CD4-positive, alpha-beta T cell treated with Interferon alpha-2 for 1 hour (primary cell): ENCODE measurements around the gene PLVAP.
A peak's percentile ranks its signal among the peaks of the same experiment; 100 is the strongest.
"Not testable (repeated sequence)": the region's sequence is repeated elsewhere in the genome, so short reads cannot be mapped to it uniquely, and the experiment has no call there.

ENCODE experiments used
- DNase-seq, 2 donors: peaks; one replicate each; pipeline ENCODE4 v3.0.0-alpha.2; 2020 to 2022

Gene PLVAP

DNA sequence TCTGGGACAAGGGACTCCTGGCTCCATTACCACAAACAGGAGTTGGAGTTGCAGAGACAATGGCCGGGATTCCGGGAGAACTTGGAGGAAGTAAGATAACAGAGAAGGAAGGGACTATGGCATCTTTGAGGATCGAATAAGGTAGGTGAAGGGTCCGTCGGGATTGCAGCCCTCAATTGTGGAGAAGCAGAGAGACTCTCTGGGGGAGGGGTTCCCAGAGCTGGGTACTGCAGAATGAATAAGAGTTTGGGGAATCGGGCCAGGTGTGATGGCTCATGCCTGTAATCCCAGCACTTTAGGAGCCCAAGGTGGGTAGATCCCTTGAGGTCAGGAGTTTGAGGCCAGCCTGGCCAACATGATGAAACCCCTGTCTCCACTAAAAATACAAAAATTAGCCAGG, 24.5 kb upstream of the PLVAP start:
- no peak for DNase-seq

DNA sequence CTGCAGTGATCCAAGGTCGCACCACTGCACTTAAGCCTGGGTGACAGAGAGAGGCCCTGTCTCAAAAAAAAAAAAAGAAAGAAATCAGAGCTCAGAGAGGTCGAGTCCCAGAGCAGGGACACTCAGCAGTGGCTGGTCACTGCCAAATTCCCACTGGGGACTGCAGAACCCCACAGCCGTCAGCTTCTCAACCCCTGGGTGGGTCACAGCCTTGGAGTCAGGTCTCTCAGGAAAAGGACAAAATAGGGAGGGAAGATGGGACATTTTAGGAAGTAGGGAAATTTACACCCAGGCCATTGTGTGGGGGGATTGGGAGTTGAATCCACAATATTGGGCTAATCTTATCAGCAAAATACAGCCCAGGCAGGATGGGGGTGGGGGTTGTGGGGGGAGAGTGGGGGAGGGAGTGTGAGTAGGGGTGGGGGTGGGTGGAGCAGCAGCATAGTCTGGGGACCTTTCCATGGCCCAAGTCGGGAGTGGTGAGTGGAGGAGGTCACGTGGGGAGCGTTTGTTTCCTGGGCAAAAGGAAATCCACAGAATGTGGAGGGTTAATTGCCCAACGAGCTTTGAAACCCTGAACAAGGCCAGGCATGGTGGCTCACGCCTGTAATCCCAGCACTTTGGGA, 21.9 kb upstream of the PLVAP start:
- no peak for DNase-seq

DNA sequence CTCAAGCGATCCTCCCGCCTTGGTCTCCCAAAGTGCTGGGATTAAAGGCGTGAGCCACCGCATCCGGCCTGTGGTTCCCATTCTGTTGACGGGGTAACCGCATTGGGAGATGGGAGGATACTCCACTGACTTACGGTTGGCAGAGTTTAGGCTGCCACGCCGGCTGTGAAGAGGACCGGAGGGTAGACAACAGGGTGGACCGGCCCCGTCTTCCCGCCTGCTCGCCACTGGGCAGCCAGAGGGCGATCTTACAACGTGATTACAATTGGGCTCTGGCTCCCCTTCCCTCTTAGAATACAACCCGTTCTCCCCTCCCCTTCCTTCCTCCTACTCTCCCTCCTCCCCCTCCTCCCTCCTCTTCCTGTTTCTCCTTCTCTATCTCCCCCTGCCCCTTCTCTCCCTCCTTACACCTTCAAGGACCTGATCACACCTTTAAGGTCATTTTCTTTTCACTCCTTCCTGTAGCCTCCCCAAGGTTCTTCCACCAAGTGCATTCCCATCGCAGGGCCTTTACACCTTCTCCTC, 17.8 kb upstream of the PLVAP start:
- DNase-seq: peak; percentile 24 to 79

DNA sequence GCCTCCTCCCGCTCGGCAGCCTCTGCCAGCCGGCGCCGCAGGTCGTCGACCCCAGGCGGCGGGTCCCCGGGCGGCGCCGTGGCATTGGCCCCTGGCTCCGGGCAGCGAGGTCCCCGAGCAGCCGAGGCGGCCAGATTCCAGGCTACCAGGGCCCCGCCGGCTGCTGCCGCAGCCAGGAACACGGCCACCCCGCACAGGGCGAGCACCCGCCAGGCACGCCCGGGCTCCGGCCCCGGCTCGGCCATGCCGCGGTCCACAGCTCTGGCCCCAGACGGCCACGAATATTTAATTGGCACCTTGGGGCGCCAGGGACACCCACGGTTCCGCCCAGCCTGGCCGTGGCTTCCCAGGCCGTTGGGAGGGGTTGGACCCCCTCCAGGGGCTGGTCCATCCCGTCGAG, 16.8 kb upstream of the PLVAP start, which contains the start of gene CCDC194:
TSS of gene CCDC194 (minus strand) at position 283 of the 400 bp plus-strand sequence. CDS start at position 245, 38 bp downstream.
- no peak for DNase-seq

DNA sequence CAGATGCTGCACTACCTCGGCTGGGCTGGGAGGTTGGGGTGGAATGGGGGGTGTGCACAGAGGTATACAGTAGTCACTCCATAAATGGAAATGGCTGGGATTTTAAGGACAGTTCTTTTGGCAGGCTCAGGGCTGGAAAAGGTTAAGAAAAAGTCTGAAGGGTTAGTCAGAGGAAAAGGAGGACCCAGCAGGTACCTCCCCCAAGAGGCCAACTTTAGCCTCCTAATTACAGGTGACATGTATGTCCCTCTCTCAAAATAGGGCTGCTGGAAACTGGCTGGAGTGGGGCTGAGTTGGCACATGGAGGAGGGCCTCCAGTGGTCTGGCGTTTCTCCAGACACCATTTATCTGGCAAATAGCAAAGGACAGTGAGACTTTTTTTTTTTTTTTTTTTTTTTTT, 15.9 kb upstream of the PLVAP start:
- DNase-seq: no peak

DNA sequence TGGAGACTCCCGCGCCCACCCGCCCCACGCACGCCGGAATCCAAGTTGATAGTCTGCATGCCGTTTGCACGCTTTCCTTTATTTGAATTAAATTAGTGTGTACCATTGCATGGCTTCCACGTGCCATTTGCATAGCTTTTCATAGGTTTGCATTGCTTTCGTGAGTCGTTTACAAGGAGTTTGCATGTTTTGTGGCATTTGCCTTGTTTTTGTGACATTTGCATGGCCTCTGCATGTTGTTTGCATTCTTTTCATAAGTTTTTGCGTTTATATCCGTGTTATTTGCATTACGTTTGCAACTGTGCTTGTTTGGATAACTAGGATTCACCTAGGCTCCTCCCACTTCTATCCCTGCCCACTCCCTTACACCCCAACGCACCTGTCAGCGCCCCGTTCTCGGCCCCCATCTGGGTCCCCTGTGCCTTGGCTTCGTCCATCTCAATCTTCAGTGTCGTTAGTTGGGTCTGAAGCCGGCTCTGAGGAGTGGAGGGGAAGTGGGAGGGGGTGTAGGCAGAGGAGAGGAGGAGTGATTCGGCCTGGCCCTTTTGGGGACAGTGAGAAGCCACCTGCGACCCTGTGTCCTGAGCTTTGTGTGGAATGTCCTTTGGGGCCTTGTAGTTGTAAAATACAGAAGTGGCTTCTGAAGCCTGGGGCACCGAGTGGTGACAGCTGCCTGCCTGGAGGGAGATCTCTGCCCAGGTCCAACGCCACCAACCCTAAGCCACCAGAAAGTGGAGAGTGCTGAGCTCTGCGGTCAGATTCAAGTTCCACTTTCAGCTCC, 14.4 kb upstream of the PLVAP start:
- no peak for DNase-seq

DNA sequence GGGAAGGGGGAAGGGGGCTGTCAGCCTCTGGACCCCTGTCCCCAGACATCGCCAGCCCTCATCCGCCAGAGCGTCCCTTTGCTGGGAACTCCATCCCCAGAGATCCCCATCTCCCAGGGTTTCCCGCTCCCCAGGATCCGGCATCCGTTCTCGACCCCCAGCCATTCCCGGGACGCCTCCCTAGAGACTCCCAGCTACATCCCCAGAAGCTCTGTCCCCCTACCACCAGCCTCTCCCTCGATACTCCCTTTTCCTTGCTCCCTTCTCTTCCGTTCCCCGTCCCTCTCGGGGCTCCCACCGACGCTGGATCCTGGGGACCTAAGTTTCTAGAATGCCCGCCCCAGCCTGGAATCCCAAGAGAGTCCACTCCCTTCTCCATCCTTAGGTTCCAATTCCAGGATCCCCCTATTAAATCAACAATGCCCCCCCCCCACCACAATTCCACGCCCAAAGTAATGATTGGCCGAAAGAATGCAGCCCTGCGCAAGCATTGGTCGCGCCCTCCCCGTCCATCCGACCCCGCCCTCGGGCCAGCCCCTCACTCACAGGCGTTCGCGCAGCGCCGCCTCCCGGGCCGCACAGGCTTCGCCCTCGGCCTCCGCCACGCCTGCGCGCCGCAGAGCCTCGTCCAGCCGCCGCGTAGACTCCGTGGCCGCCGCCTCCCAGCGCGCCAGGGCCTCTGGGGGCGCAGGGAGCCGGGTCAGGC, 13.7 kb upstream of the PLVAP start:
- peak; percentile 86 to 87 for DNase-seq

DNA sequence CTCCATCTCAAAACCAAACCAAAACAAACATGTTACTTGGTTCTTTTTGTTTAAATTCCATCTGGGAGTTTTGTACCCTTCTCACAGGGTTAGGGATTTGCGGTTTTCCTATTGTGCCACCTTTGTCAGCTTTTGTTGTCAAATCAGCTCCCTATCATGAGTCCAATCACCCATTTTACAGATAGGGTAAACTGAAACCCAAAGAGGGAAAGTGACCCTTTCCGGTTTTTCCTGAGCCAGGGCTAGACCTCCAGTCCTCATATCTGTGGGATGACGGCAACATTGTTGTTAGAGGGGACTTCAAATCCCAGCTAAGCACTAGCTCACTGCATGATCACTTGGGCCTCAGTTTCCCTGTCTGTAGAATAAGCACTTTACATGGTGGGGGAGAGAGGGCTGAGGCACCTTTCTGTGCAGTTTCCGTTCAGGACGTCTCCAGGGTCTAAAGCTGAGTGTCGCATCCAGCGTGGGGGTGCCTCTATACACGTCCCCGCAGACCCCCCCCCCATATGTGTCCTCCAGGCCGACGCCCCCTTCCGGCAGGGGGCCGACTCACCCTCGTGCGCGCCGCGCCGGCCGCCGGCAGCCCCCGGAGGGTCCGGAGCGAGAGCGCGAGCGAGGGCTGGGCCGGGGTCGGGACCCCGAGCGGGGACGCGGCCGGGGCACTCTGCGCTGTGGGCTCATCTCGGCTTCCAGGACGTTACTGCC, 13.0 kb upstream of the PLVAP start:
- no peak for DNase-seq

DNA sequence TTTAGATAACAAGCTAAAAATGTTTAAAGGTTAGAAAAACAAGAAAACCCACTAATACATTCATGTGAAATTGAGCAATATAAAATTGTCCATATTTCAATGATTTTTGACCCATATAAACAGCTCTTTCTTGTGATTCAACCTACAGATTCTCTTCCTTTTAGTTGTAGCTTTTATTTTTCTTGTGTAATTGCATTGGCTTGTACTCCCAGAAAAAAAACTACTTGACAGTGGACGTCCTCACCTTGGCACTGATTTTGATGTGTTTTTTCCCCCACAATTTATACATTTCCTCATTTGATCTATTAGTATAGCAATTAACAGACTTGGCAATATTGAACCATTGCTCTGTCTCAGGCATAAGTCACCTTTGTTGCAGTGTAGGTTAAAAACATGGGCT, 12.1 kb upstream of the PLVAP start:
- no peak for DNase-seq

DNA sequence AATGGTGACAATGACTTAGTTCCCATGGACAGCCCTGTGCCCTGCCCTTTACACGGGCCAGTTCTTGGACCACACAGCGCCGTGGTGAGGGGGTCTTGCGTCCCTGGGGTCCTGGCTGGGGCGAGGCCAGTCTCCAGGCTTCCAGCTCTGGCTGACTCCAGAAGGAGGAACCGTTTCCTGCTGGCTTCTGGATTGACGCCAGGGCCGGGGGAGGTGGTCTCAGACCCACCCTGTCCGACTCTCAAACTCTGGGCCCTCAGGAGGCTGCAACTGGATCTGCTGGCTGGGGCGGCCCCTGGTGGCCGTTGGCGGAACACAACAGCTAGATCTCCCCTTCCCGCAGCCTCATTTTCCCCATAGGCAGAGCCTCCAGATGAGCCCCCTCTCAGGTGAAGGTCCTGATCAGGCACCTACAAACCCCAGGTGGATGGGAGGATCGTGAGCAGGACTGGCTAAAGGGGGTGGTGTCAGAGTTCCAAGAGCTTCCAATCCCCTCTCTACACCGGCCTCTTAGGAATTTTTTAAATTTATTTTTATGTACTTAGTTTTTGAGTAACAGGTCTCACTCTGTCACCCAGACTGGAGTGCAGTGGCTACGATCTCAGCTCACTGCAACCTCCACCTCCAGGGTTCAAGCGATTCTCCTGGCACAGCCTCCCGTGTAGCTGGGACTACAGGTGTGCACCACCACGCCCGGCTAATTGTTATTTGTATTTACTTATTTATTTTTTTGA, 8.9 kb upstream of the PLVAP start:
- DNase-seq: peak; percentile 57 to 68

DNA sequence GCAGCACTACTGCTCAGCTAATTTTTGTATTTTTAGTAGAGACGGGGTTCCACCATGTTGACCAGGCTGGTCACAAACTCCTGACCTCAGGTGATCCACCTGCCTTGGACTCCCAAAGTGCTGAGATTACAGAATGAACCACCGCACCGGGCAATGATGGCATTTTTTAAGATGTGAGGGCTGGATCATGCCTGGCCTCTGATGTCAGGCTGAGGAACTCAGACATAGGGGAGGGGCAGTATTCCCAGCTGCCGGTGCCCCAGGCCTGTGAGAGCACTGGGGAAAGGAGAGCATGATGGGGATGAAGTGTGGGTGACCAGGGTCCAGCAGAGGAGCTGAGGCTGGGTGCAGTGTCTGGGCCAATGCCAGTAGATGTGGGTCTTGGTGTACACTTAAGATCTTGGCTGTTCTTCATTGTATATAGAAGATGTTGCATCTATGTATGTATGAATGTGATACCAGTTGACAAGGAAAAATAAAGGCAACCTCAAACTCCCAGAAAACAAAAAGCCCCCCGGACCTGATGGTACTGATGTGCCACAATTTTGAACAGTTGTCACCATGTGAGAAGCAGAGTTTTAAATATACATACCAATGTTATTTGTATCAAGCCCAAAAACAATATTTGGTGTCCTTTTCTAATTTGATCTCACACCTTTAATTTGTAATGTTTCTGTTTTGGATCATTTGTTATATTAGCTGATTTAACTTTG, 3.4 kb upstream of the PLVAP start:
- DNase-seq: no peak

DNA sequence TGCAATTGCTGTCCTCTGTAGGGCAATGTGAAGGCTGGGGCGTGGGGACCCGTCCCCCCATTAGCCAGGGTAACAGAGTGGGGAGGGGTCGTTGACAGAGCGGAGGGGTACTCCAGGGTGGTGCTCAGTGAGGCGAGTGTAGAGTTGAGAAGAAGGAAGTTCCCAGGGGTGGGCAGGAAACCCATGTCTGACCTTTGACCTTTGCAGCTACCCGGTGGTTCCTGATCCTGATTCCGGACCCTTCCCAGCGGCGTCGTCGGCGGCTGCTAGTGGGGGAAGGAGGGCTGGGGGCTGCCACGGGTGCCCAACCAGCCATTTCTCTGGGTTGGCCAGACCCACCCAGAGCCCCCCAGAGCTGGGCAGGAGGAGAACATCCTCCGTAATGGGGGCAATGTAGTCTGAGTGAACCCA, 2.1 kb upstream of the PLVAP start:
- DNase-seq: no peak

DNA sequence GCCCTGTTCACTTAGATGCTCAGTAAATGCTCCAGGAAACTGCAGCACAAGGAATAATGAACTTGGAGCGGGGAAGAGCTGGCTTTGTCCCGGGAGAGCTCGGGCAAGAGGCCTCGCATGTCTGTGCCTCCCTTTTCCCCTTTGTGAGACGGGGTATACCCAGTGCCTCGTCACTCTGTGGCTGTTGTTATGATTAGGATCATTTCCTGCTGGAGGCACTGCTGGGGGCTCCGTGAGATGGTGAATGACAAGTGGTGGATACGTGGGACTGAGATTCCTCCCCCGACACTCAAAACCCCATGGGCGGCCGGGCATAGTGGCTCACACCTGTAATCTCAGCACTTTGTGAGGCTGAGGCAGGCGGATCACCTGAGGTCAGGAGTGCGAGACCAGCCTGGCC, 1.1 kb upstream of the PLVAP start:
- no peak for DNase-seq

DNA sequence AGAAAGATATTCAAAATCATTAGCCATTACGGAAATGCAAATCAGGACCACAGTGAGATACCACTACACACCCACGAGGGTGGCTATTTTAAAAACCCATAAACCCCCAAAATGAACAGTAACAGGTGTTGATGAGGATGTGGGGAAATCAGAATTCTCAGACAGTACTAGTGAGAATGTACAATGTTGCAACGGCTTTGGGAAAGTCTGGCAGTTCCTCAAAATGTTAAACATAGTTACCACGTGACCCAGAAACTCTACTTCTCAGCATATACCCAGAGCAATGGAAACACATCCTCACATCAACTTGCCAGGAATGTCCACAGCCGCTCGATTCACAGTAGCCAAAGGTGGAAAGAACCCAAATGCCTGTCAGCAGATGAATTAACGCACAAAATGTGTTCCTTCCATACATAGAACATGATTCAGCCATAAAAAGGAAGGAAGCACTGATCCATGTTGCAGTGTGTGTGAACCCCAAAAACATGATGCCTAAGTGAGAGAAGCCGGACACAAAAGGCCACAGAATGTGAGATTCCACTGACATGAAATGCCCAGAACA, 7.0 kb downstream of the PLVAP start:
- DNase-seq: no peak

DNA sequence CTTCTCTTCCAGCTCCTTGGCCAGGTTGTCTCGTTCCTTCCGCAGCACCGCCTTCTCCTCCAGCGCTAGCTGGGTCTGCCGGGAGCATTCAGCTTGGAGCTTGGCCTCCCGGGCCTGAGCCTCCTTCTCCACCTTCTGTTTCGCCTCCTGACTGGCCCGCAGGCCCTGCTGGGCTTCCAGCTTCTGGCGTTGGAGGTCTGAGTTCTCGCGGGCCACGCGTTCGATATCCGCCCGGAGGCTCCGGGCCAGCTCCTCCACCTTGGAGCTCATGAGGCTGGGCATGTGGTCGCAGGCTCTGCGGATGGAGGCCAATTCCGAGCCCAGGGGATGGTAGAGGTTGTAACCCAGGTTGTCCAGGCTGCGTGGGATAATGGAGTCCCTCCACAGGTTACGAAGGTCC, 11.8 kb downstream of the PLVAP start:
- no peak for DNase-seq

DNA sequence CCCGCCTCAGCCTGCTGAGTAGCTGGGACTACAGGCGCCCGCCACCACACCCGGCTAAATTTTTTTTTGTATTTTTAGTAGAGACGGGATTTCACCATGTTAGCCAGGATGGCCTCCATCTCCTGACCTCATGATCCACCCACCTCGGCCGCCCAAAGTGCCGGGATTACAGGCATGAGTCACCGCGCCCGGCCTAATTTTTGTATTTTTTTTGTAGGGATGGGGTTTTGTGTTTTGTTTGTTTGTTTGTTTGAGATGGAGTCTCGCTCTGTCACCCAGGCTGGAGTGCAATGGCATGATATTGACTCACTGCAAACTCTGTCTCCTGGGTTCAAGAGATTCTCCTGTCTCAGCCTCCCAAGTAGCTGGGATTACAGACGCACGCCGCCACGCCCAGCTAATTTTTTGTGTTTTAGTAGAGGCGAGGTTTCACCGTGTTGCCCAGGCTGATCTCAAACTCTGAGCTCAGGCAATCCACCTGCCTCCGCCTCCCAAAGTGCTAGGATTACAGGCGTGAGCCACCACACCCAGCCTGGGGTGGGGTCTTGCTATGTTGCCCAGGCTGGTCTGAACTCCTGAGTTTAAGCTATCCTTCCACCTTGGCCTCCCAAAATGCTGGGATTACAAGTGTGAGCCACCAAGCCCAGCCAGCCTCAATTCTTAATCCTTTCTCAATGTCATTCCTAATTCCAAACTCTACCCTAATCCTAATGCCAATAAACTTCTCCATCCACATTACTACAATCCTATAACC, 13.1 kb downstream of the PLVAP start:
- not testable (repeated sequence) for DNase-seq

DNA sequence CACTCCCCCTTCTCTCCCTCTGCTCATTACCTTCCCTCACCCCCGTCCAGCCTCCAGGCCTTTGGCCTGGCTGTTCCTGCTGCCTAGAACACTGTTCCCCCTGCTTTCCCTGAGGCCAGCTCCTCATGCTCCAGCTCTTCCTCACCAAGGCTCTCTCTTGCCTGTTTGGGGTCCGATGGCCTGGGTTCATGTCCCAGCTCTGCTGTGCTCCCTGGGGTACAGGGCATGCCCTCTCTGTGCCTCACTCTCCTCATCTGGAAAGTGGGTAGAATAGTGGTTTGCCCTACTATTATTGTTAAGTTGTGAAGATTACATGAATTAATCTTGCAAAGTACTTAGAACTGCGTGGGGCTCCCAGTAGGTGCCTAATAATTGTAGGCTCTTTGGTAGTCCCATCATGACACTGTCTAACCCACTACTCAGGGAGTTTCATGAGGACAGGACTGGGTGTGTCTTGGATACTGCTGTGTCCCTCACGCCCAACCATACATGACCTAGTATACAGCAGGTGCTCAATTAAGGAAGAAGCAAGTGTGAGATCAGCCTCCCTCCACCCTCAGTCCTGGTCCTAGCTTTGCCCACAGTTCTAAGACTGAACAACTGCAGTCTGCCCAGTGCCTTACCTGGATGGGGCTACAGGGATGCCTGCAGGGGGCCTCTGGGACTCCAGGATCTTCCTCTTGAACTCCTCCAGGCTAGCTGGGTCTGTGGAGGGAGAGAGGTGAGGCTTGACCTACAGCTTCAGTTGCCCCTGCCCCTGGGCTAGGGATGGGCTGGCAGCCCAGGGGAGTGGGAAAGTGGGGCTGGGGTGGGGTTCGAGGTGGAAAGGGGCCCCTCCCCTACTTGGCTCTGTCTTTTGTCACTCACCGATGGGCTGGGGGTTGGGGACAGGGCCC, 17.0 kb downstream of the PLVAP start:
- no peak for DNase-seq

DNA sequence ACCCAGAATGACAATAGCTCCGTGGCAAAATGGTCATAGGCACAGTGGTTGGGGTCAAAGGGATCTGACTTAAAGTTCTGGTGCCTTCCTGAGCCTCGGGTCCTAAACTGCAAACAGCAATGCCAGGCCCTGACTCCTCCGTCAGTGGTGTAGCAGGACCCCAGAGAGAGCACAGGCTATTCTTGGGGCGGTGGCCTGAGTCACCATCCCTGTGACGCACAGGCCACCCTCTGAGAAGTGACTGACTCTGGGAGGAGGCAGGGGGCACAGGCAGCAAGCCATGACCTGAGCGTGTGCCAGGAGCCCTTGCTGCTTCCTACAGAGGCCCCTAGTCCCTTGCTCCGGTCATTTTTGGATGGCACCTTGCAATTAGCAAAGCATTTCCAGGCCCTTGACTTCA, 18.7 kb downstream of the PLVAP start:
- no peak for DNase-seq

DNA sequence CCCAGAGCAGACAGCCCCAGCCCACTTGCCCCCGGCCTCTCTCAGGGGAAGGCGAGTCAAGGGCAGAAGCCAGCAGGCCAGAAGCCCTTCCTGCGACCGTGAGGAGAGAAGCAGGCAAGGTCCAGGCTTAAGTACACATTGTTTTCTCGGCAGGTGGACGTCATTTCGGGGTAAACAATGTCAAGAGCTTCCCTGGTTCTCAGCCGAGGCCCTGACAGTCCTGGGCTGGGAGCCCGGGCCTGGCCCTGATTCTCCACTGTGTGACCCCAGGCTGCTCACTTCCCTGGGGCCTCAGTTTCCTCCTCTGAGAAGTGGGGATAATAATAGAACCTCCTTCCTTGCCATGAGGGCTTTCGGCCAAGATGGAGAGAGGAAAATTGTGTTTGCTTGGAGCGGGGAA, 19.4 kb downstream of the PLVAP start:
- no peak for DNase-seq
